Cardiac fibroblast (primary cell): Measurements from ENCODE around the gene OSBPL8.

Source experiments
- DNase-seq, 2 donors: peaks; one replicate each; pipeline versions ENCODE4 v3.0.0 to v3.0.0-alpha.2; 2010; ENCODE audit warnings: low read depth in 2 of 2
- H3K4me3 ChIP-seq, 2 donors: replicated peaks in 1 of 2; 1 replicate in 1 of 2; 2 replicates in 1 of 2; pipeline ENCODE4 v1.5.1; 2011; ENCODE audit warnings: low read depth in 2 of 2, low read length in 2 of 2, mild to moderate bottlenecking in 2 of 2, moderate library complexity in 1 of 2
- TF ChIP-seq, protein P1 (sequence below): IDR thresholded peaks from one replicate; pipeline ENCODE4 v1.5.1; 2011; ENCODE audit warnings: low read depth, mild to moderate bottlenecking, low read length, inconsistent platforms

OSBPL8 gene

DNA sequence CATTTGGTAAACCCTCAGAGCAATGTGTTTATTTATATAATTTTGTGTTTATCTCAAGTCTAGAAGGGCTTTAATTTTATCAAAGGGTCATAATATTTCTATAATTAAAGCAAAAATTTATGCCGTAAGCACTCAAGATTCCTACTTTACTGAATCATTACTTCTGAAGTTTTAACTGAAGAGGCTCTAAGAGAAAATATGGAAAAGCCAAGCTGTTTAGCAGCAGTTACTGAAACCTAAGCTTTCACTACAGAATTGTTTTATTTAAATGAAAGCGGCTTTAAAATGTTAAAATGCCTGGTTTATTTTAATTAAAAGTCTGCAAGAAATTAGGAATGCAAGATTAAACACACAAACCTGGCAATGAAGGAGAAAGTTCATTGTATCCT, 137.4 kb downstream of the OSBPL8 start:
- DNase-seq: no peak
- no peak overlapping the region for H3K4me3 ChIP-seq
- TF ChIP-seq, protein P1, sequence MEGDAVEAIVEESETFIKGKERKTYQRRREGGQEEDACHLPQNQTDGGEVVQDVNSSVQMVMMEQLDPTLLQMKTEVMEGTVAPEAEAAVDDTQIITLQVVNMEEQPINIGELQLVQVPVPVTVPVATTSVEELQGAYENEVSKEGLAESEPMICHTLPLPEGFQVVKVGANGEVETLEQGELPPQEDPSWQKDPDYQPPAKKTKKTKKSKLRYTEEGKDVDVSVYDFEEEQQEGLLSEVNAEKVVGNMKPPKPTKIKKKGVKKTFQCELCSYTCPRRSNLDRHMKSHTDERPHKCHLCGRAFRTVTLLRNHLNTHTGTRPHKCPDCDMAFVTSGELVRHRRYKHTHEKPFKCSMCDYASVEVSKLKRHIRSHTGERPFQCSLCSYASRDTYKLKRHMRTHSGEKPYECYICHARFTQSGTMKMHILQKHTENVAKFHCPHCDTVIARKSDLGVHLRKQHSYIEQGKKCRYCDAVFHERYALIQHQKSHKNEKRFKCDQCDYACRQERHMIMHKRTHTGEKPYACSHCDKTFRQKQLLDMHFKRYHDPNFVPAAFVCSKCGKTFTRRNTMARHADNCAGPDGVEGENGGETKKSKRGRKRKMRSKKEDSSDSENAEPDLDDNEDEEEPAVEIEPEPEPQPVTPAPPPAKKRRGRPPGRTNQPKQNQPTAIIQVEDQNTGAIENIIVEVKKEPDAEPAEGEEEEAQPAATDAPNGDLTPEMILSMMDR: no peak

- TF ChIP-seq, protein P1: no peak
- H3K4me3 ChIP-seq: no peak overlapping the region
- DNase-seq: no peak
Measured at GRCh38 chr12:76421046-76421445, 138.5 kb downstream of the OSBPL8 start.

GRCh38 chr12:76420222-76420621, 139.3 kb downstream of the OSBPL8 start:
- TF ChIP-seq, protein P1: no peak
- no peak for DNase-seq
- no peak overlapping the region for H3K4me3 ChIP-seq

DNA sequence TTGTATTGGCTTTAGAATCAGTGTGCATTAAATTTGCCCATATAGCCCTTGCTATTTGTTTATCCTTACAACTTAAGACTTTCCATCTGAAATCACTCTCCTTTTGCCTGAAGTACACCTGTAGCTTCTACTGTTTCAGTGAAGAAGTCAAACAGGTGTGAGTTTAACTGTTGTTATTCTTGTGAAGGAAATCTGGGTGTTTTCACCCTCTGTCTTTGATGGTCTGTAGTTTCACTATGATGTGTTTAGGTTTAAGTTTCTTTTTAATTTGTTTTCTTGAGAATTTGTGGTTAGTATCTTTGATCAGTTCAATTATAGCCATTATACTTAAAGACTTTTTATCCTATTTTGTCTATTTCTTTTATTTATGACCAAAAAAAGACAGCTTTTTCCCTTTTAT, 142.5 kb downstream of the OSBPL8 start:
- H3K4me3 ChIP-seq: no peak overlapping the region
- TF ChIP-seq, protein P1: no peak
- DNase-seq: no peak

- TF ChIP-seq, protein P1: no peak
- no peak overlapping the region for H3K4me3 ChIP-seq
- no peak for DNase-seq
Measured at GRCh38 chr12:76413121-76413520, 146.4 kb downstream of the OSBPL8 start.

DNA sequence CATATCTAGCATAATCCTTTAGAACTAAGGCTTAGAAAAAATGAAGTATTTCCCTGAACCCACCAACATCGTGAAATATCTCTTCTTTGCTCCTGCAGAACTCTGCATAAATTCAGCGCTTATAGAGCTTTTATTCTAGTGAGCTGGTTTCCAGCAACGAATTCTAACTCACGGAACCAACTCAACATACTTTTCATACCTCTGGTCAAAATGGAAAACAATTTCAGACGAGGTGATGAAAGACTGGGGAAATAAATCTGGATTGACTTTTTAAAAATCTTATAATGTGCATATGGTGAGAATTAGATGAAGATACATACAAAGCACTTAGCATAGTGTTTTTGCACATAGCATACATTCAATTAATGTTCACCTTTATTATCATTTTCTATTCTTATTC, 148.8 kb downstream of the OSBPL8 start:
- H3K4me3 ChIP-seq: no peak overlapping the region
- DNase-seq: no peak
- TF ChIP-seq, protein P1: no peak

GRCh38 chr12:76410371-76410770, 149.2 kb downstream of the OSBPL8 start:
- DNase-seq: no peak
- H3K4me3 ChIP-seq: no peak overlapping the region
- TF ChIP-seq, protein P1: no peak
